GM19372 (cell line): Measurements from ENCODE around the gene MEGF11.
A peak's percentile ranks its signal among the peaks of the same experiment; 100 is the strongest.

Source experiments
- ATAC-seq: cut with Tn5 transposase; IDR thresholded peaks from one replicate; pipeline ENCODE4 v1.9.1; 2021; ENCODE audit warnings: mild to moderate bottlenecking, low read depth, moderate library complexity; ENCODE audit not compliant: unreplicated experiment

Gene MEGF11

GRCh38 chr15:66253418-66254088 is at the start of gene MEGF11:
Gene MEGF11 (minus strand): TSS chr15:66253750. CDS start chr15:66128403, 125,347 bp downstream.
- no peak for ATAC-seq

DNA sequence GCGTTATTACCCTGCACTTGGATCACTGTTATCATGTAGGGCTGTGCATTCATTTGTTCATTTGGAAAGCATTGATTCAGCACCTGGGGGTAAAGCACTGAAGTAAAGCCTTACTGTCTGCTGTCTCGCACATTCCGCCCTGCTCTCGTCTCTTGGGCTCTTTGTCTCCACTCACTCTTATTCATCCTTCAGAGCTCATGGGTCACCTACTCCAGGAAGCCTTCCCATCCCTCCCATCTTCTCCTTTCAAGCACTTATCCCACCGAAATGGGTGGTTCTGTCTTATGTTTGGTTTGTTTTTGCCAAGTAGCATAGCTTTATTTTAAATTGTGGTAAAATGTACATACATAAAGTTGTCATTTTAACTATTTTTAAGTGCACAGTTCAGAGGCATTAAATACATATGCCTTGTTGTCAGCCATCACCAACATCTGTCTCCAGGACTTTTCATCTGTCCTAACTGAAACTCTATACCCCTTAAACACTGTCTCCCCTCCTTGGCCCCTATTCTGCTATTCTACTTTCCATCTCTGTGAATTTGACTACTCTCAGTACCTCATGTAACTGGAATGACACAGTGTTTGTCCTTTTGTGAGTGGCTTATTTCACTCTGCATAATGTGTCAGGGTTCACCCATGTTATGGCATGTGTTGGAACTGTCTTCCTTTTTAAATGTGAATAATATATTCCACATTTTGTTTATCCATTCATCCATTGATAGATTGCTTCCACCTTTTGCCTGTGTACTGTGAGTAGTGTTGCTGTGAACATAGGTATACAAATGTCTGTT is 49.1 kb upstream of the MEGF11 start:
- no peak for ATAC-seq

- no peak for ATAC-seq
Observed at GRCh38 chr15:66298803-66299251, 45.3 kb upstream of the MEGF11 start.

- no peak for ATAC-seq
Observed at GRCh38 chr15:66296186-66296585, 42.6 kb upstream of the MEGF11 start.

- no peak for ATAC-seq
Observed at GRCh38 chr15:66294932-66295235, 41.3 kb upstream of the MEGF11 start.

GRCh38 chr15:66294157-66294931 is 40.8 kb upstream of the MEGF11 start:
- ATAC-seq = no peak

DNA sequence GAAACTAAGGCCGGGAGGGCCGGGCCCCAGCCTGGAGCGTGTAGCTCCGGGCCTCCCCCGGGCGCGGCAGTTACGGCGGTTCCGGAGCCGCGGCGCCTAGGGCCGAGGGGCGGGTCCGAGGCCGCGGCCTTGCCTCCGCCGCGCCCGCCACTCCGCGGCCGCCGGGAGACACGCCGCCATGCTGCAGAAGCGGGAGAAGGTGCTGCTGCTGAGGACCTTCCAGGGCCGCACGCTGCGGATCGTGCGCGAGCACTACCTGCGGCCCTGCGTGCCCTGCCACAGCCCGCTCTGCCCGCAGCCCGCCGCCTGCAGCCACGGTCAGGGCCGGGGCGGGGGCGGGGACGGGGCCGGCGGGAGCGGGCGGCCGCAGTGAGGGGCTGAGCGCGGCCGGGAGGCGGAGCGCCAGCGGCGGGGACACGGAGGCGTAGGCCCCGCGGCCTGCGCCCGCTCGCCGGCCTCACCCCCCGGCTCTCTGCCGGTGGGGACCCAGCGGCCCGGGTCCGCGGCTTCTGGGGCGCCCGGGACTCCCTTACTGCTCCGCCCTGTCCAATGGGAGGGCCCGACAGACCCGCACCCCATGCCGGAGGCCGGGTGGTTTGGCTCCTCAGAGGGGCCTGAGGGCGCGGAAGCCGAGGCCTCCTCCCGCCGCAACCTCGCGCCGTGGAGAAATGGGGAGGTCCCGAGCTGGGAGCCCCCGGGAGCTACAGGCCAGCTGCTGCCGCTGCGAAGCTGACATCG is 40.0 kb upstream of the MEGF11 start, which contains the start of gene DIS3L:
Gene DIS3L (plus strand): TSS at position 150 of the 738 bp plus-strand sequence. CDS start 29 bp downstream, at position 179.
- ATAC-seq = peak; percentile 70

DNA sequence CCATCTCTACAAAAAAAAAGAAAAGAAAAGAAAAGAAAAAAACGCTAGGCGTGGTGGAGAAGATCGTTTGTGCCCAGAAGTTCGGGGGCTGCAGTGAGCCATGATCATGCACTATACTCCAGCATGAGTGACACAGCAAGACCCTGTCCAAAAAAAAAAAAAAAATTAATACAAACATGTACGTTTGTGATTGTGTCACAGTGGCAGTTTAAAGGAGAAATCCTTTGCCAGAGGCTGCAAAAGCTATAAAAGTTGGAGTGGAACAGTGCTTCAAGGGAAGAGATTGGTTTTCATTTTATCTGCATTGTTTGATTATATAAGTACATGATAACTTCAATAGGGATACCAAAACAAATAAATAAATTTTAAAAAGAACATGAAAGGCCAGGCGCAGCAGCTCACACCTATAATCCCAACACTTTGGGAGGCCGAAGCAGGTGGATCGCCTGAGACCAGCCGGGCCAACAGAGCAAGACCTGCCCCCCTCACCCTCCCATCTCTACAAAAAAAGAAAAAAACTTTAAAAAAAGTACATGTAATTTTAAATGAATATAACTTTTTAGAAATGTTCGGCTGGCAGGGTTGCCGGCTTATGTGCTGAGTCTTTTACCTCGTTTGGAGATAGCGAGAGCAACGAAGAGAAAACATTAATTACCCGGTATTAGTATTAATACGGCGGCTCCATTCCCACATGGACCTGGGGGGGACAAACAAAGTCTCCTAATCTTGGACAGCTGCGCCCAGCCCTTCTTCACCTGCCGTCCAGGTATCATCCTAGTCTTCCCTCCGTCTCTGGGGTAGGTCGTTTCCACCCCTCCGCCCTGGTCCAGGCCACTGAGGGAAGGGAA is 39.2 kb upstream of the MEGF11 start:
- ATAC-seq = no peak

- no peak for ATAC-seq
Observed at GRCh38 chr15:66291816-66292570, 38.4 kb upstream of the MEGF11 start.

DNA sequence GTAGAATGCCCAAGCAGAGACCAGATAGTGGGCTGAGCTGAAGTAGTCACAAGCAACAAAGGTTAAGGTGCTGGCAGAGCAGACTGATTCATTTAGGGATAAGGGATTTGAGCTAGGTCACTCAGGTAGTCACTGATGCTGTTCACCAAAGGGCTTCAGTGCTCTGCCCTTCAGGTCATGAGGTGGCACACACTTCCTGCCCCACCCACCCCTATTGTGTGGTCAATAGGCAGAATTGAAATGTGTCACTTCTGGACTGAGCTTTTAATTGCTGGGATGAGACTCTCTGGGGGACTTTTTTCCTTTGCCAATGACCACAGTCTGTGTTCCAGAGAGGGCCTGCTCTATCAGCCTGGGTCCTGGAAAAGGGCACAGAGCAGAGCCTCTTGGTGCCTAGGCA is 37.0 kb upstream of the MEGF11 start:
- no peak for ATAC-seq

DNA sequence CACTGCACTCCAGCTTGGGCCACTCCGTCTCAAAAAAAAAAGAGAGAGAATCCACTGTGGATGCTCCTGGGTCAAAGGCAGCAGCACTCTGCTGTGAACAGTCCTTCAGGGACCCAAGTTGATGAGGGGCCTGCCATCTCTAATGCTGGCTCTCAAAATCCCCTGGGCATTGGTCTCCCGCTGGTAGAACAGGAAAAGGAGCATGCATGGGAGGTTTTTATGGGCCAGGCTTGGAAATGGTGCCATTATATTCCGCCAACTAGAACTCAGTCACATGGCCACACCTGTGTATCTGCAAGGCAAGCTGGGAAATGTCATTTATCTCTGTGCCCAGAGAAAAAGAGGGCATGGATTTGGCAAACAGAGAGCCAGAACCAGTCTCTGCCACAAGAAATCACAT is 36.5 kb upstream of the MEGF11 start:
- ATAC-seq = no peak

DNA sequence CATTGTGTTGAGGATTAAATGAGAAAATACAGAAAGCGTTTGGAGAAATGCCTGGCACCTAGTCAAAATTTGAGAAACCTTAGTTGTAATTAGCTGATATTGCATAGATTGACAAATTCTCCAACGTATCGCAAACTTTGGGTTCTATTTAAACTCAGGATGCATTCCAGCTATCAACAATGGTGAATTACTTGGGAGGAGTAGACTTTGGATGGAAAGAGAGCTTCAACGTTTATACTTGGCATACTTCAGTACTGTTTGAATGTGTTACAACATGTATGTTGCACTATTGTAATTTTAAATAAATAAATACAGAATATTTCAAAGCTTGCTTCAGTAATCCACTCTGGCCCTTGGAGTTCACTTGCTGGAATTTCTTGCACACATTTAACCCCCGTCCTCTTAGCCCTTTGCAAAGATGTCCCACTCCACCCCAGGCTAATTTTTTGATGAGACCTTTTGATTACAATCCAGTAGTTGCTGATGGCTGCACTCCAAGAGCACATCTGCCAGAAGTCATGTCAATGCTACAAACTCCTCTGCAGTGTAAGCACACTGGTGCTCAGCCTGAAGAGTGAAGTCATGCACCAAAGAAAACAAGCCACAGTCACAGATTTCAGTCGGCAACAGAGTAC is 35.1 kb upstream of the MEGF11 start:
- no peak for ATAC-seq

DNA sequence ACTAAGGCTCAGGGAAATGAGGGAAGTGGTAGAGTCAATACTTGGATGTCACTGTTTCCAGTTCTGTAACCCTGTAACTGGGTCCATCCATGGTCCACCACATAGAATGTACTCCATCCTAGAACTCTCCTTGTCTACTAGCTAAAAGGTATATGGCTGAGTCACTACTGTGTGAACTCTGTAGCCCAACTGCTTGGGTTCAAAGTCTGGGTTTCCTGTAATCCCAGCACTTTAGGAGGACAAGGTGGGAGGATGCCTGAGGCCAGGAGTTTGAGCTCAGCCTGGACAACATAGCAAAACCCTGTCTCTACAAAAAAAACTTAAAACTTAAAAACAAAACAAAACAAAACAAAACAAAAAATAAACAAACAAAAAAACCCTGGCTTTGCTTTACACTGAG is 34.5 kb upstream of the MEGF11 start:
- no peak for ATAC-seq

DNA sequence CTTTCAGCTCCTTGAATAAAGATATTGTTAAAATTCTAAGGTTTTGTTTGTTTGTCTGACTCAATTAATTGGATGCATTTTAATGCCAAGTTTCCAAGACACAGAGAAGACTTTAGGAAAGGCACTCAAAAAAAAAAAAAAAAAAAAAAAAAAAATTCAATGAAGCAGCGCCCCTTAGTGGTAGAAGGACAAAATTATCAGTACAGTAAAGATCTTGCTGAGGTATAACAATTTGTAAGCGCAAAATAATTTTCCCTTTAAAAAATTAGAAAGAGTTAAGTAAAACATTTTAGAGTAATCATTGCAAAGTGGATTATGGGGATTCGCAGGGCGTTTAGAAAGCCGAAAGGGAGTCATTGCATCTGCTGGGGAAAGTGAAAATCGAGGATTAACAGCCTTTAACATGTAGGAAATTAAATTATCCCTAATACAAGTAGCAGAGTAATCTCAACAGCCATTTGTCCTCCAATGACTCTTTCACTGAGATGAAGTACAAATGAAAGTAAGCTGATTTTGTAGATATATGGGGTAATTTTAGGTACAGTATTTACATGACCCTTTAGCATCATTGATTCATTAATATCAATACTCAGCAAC is 34.0 kb upstream of the MEGF11 start:
- no peak for ATAC-seq

GRCh38 chr15:66285533-66286280 is 32.2 kb upstream of the MEGF11 start:
- ATAC-seq = no peak

- no peak for ATAC-seq
Observed at GRCh38 chr15:66284271-66284670, 30.7 kb upstream of the MEGF11 start.

DNA sequence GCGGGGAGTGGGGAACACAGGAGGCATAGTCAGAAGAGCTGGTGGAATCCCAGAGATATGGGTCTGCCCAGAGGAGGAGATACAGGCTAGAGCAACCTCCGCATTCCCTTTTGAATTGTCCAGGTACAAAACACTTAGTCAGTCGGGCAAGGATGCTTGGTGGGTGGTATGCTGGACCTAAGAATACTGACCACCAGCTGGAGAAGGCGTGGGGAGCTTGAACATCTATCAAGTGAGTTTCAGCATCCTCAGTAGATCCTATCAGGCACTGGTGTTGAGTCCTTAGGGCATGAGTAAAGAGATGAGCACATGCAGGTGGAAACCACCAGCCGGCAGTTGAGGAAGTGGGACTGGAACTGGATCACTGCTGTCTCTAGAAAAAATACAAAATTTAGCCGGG is 25.1 kb upstream of the MEGF11 start:
- ATAC-seq = no peak
